Fibroblast of pulmonary artery (primary cell): ENCODE measurements around the gene TBC1D30.

Source experiments
- DNase-seq: peaks from one replicate; pipeline ENCODE4 v3.0.0-alpha.2; 2010; ENCODE audit warnings: low read depth
- H3K4me3 ChIP-seq: replicated peaks from 2 replicates; pipeline ENCODE4 v1.5.1; 2011; ENCODE audit warnings: low read depth, mild to moderate bottlenecking, control low read depth, low read length, moderate library complexity
- CTCF ChIP-seq: IDR thresholded peaks from 2 replicates; pipeline ENCODE4 v1.5.1; 2011; ENCODE audit warnings: mild to moderate bottlenecking, control low read depth, low read length, inconsistent platforms; ENCODE audit errors: missing control alignments

The TBC1D30 gene

GRCh38 chr12:64907097-64907496, 82.7 kb downstream of the TBC1D30 start:
- no peak for DNase-seq
- TF ChIP-seq CTCF = no peak
- H3K4me3 ChIP-seq = no peak overlapping the region

GRCh38 chr12:64909124-64909523, 84.7 kb downstream of the TBC1D30 start:
- TF ChIP-seq CTCF = no peak
- no peak for DNase-seq
- no peak overlapping the region for H3K4me3 ChIP-seq

- H3K4me3 ChIP-seq = no peak overlapping the region
- no peak for TF ChIP-seq CTCF
- DNase-seq = no peak
Observed at GRCh38 chr12:64911081-64911480, 86.6 kb downstream of the TBC1D30 start.

- no peak for TF ChIP-seq CTCF
- no peak for DNase-seq
- H3K4me3 ChIP-seq = no peak overlapping the region
Observed at GRCh38 chr12:64911912-64912311, 87.5 kb downstream of the TBC1D30 start.

- TF ChIP-seq CTCF = no peak
- no peak overlapping the region for H3K4me3 ChIP-seq
- DNase-seq = no peak
Observed at GRCh38 chr12:64912516-64913255, 88.2 kb downstream of the TBC1D30 start.

- TF ChIP-seq CTCF = no peak
- H3K4me3 ChIP-seq = no peak overlapping the region
- DNase-seq = no peak
Observed at GRCh38 chr12:64915242-64915641, 90.8 kb downstream of the TBC1D30 start.
